ENCODE data around the gene ARL5A. TPM values are rescaled to one million over a fixed set of nuclear protein-coding genes. Genes with fewer than 3 reads are reported as not detected.

ARL5A gene
- total RNA-seq, 1 donor: 47.8 TPM

GRCh38 chr2:151840216-151841046, 12.2 kb upstream of the ARL5A start:
- no peak overlapping the region for H3K27ac ChIP-seq (ENCODE audit: low read depth, low read length)
- H3K36me3 ChIP-seq (ENCODE audit: insufficient read depth, low read length): no peaks in the 10 kb centered on the region
- TF ChIP-seq CTCF (IDR thresholded peaks at IDR 0.05; ENCODE audit: extremely low read depth, low read depth, low read length): no peak
- no peaks in the 10 kb centered on the region for H3K9me3 ChIP-seq (ENCODE audit: low read depth, low read length)
- H3K27me3 ChIP-seq (ENCODE audit: insufficient read depth, low read length): no peaks in the 10 kb centered on the region
- no peaks in the 10 kb centered on the region for H4K20me1 ChIP-seq (ENCODE audit: insufficient read depth, low read length)
- no peak overlapping the region for H2AFZ ChIP-seq (ENCODE audit: low read length)
- no peak overlapping the region for H3K4me2 ChIP-seq (ENCODE audit: insufficient read depth, low read length)
- H3K4me3 ChIP-seq (ENCODE audit: insufficient read depth, low read length): no peak overlapping the region
- DNase-seq (ENCODE audit: insufficient read length, low spot score, missing footprints): no peak
- no peaks in the 10 kb centered on the region for H3K79me2 ChIP-seq (ENCODE audit: insufficient read depth, low read length)
- H3K4me1 ChIP-seq (ENCODE audit: insufficient read depth, low read length): no peaks in the 10 kb centered on the region

- no peaks in the 10 kb centered on the region for H3K9me3 ChIP-seq (ENCODE audit: low read depth, low read length)
- no peaks in the 10 kb centered on the region for H3K36me3 ChIP-seq (ENCODE audit: insufficient read depth, low read length)
- no peak for TF ChIP-seq CTCF (IDR thresholded peaks at IDR 0.05; ENCODE audit: extremely low read depth, low read depth, low read length)
- H3K4me2 ChIP-seq (ENCODE audit: insufficient read depth, low read length): no peak overlapping the region
- no peaks in the 10 kb centered on the region for H3K79me2 ChIP-seq (ENCODE audit: insufficient read depth, low read length)
- no peak overlapping the region for H2AFZ ChIP-seq (ENCODE audit: low read length)
- no peaks in the 10 kb centered on the region for H4K20me1 ChIP-seq (ENCODE audit: insufficient read depth, low read length)
- no peaks in the 10 kb centered on the region for H3K27me3 ChIP-seq (ENCODE audit: insufficient read depth, low read length)
- H3K4me3 ChIP-seq (ENCODE audit: insufficient read depth, low read length): no peak overlapping the region
- H3K27ac ChIP-seq (ENCODE audit: low read depth, low read length): no peak overlapping the region
- H3K4me1 ChIP-seq (ENCODE audit: insufficient read depth, low read length): no peaks in the 10 kb centered on the region
- no peak for DNase-seq (ENCODE audit: insufficient read length, low spot score, missing footprints)
These were observed 9.7 kb upstream of the ARL5A start for GRCh38 chr2:151837926-151838325.

- Histone ChIP-seq H3K27ac (ENCODE audit: low read depth, low read length) (no peak overlapping the region), H3K36me3 (ENCODE audit: insufficient read depth, low read length) (no peaks in the 10 kb centered on the region), H3K4me2 (ENCODE audit: insufficient read depth, low read length) (no peak overlapping the region), H4K20me1 (ENCODE audit: insufficient read depth, low read length) (no peaks in the 10 kb centered on the region), H3K4me1 (ENCODE audit: insufficient read depth, low read length) (no peaks in the 10 kb centered on the region), H3K79me2 (ENCODE audit: insufficient read depth, low read length) (no peaks in the 10 kb centered on the region), H2AFZ (ENCODE audit: low read length) (no peak overlapping the region), H3K27me3 (ENCODE audit: insufficient read depth, low read length) (no peaks in the 10 kb centered on the region), H3K4me3 (ENCODE audit: insufficient read depth, low read length) (no peak overlapping the region), H3K9me3 (ENCODE audit: low read depth, low read length) (no peaks in the 10 kb centered on the region)
- no peak for TF ChIP-seq CTCF (IDR thresholded peaks at IDR 0.05; ENCODE audit: extremely low read depth, low read depth, low read length)
- peak; percentile 18 for DNase-seq (ENCODE audit: insufficient read length, low spot score, missing footprints)
These were observed 5.8 kb upstream of the ARL5A start for GRCh38 chr2:151833984-151834383.

GRCh38 chr2:151830961-151831360, 2.7 kb upstream of the ARL5A start:
- Histone ChIP-seq H3K9me3 (ENCODE audit: low read depth, low read length) (no peaks in the 10 kb centered on the region), H3K79me2 (ENCODE audit: insufficient read depth, low read length) (peaks cover 23% of the 10 kb centered on the region), H3K4me2 (ENCODE audit: insufficient read depth, low read length) (no peak overlapping the region), H3K27ac (ENCODE audit: low read depth, low read length) (no peak overlapping the region), H3K4me3 (ENCODE audit: insufficient read depth, low read length) (no peak overlapping the region), H3K4me1 (ENCODE audit: insufficient read depth, low read length) (peaks cover 17% of the 10 kb centered on the region), H4K20me1 (ENCODE audit: insufficient read depth, low read length) (peaks cover 11% of the 10 kb centered on the region), H2AFZ (ENCODE audit: low read length) (no peak overlapping the region), H3K36me3 (ENCODE audit: insufficient read depth, low read length) (no peaks in the 10 kb centered on the region), H3K27me3 (ENCODE audit: insufficient read depth, low read length) (no peaks in the 10 kb centered on the region)
- TF ChIP-seq CTCF (IDR thresholded peaks at IDR 0.05; ENCODE audit: extremely low read depth, low read depth, low read length): no peak
- DNase-seq (ENCODE audit: insufficient read length, low spot score, missing footprints): peak; percentile 25

All from osteoblast (primary cell).